Epithelial cell of esophagus (primary cell): ENCODE data around the gene ASIC5.
"Not testable (repeated sequence)": the region's sequence is repeated elsewhere in the genome, so short reads cannot be mapped to it uniquely, and the experiment has no call there.

Experiments used
- DNase-seq: peaks from one replicate; pipeline ENCODE4 v3.0.0; 2010; ENCODE audit warnings: low read depth
- H3K4me3 ChIP-seq: 2 replicates; pipeline ENCODE4 v1.5.1; 2011; ENCODE audit warnings: mild to moderate bottlenecking, low read length, control low read depth
- TF ChIP-seq, protein P1 (sequence below): IDR thresholded peaks from 2 replicates; pipeline ENCODE4 v1.5.1; 2011; ENCODE audit warnings: low read depth, mild to moderate bottlenecking, low read length, control low read depth, inconsistent platforms; ENCODE audit not compliant: insufficient read depth; ENCODE audit errors: missing control alignments

The ASIC5 gene

DNA sequence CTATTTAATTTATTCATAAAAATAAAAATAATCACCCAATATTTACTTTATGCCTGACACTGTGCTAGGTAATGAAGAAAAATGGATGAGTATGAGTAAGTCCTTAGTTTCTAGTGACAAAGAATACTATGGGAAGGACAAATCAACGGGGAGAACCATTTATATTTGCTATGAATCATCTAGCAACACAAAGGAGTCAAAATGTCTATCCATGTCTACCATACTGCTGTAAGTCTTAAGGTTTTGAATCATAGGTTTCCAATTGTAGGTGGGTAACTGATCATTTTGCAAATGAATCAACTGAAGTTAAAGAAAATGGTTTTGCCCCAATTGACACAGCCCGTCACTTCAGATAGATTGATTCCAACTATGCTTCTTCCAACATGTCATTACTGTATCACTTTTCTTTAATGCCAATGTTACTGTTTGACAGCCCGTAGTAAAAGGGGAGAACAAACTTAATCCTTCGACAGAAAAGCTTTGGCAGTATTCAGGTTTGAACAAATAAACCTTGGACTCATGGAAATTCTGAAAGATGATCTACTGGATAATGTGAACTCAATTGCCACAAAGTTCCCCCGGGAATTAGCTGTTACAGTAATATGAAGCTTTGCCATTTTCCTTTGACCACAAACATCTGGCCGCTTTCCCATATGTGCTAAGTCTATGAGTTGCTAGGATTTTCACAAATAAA is 40.6 kb upstream of the ASIC5 start:
- TF ChIP-seq, protein P1, sequence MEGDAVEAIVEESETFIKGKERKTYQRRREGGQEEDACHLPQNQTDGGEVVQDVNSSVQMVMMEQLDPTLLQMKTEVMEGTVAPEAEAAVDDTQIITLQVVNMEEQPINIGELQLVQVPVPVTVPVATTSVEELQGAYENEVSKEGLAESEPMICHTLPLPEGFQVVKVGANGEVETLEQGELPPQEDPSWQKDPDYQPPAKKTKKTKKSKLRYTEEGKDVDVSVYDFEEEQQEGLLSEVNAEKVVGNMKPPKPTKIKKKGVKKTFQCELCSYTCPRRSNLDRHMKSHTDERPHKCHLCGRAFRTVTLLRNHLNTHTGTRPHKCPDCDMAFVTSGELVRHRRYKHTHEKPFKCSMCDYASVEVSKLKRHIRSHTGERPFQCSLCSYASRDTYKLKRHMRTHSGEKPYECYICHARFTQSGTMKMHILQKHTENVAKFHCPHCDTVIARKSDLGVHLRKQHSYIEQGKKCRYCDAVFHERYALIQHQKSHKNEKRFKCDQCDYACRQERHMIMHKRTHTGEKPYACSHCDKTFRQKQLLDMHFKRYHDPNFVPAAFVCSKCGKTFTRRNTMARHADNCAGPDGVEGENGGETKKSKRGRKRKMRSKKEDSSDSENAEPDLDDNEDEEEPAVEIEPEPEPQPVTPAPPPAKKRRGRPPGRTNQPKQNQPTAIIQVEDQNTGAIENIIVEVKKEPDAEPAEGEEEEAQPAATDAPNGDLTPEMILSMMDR: no peak
- peak; percentile 73 for DNase-seq
- H3K4me3 ChIP-seq: no peak overlapping the region

DNA sequence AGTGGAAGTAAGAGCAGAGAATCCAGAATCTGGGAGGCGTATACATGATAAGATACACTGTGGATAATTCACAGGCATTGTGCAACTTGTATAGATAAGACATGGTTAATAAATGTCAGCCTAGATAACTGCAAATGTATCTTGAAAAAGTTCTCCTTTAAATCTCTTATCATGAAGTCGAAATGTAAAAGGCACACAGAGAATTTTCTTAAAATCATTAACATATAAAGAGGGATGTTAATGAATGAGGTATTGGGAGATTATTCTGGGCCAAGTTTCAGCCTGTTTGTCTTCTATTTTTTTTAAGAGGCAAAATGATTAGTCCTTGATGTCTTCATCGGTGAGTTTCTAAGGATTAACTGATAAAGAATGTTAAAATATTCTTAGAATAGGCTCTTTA is 38.3 kb upstream of the ASIC5 start:
- TF ChIP-seq, protein P1: no peak
- no peak overlapping the region for H3K4me3 ChIP-seq
- DNase-seq: no peak

DNA sequence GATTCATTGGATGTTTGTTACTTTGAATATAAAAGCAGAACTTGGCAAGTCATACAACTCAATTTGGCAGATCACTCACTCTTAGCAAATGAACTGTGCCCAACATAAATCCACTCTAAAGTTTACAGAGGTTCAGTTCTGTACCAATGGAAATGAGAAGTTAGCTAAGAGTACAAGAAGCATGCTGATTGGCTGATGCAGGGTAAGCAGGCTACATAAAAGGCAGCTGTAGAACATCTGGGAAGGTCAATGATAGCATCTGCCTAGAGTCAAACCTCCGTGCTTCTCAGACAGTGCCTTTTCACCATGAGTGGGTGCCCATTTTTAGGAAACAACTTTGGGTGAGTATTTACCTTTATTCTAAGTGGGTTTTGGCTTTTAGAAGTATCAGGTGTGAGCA is 37.4 kb upstream of the ASIC5 start, which contains the start of gene TDO2:
Gene TDO2, plus strand, starts transcription at position 244 of the 400 bp plus-strand sequence. Its CDS starts 63 bp downstream, at position 307.
- DNase-seq: no peak
- no peak within 1 kb of the TSS for H3K4me3 ChIP-seq
- TF ChIP-seq, protein P1: no peak

DNA sequence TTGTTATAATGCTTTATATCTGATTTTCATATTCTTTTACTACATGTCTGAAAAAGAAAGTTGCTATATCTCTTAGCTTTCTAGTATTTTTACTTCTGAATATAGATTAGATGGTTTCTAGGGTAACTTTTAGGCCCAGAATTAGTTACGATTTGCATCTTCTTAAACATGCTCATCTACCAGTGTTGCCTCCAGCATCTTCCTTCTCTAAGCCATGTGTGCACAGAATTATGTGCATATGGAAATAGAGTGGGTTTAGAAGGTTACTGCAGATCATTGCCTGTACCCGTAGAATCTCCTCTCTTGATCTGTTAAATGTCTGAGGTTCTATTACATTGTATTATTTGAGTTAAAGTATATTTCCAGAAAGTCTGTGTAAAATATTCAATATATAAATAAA is 34.9 kb upstream of the ASIC5 start:
- H3K4me3 ChIP-seq: no peak overlapping the region
- no peak for DNase-seq
- TF ChIP-seq, protein P1: no peak

DNA sequence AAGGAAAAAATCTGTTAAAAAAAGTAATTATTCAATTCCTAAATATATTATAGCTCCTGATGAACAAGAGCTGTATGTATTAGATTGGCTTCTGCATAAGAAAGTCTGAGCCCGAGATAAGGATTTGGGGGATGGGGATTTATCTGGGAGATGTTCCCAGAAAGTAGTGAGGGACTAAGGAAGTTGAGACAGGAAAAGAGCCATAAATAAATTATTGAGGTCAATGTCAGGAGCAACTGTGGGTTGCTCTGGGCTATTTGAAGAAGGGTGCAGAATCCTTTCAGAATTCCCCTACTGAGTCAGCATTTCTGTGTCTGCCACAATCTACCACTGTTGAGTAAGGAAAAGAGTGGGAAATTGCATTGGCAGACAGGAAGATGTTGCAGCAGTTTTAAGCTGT is 34.3 kb upstream of the ASIC5 start:
- H3K4me3 ChIP-seq: no peak overlapping the region
- peak; percentile 66 for DNase-seq
- TF ChIP-seq, protein P1: no peak

DNA sequence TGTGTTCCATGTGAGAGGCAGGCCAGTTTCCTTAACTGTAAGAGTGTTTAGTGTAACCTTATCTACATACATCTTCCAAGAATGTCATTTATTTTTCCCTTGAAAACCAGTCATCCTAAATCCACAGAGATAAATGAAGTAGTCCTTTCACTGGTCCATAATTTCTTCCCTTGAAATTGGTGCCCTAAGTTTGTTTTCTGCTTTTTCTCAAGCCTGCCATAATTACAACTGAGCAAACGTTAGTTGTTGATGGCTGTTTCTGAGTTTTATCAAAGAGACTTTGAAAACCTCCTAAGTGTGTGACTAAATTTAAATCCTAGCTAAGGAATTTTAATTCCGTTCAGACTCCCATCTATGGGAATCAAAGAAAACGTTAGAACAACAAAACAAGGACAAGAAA is 33.8 kb upstream of the ASIC5 start:
- TF ChIP-seq, protein P1: no peak
- no peak for DNase-seq
- no peak overlapping the region for H3K4me3 ChIP-seq

DNA sequence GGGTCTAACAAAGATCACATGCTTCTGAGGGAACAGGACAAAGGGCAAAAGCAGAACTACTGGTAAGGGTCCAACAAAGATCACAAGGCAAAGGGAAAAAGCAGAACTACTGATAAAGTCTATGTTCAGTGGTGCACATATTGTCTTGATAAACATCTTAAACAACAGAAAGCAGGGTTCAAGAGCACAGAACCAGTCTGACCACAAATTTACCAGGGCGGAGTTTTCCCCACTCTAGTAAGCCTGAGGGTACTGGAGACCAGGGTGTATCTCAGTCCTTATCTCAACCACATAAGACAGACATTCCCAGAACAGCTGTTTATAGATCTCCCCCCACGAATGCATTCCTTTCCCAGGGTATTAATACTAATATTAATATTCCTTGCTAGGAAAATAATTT is 32.3 kb upstream of the ASIC5 start:
- DNase-seq, H3K4me3 ChIP-seq: not testable (repeated sequence)
